GM21528 (cell line): Measurements from ENCODE around the gene POLR2E.
"Not testable (repeated sequence)": the region's sequence is repeated elsewhere in the genome, so short reads cannot be mapped to it uniquely, and the experiment has no call there.

Experiments
- ATAC-seq: cut with Tn5 transposase; IDR thresholded peaks from one replicate; pipeline ENCODE4 v1.9.1; 2021; ENCODE audit warnings: mild to moderate bottlenecking, moderate library complexity; ENCODE audit not compliant: unreplicated experiment, low FRiP score

POLR2E gene

GRCh38 chr19:1126984-1127760 is 32.0 kb upstream of the POLR2E start:
- no peak for ATAC-seq

- no peak for ATAC-seq
Measured at GRCh38 chr19:1125601-1126467, 30.7 kb upstream of the POLR2E start.

GRCh38 chr19:1123885-1124677 is 28.9 kb upstream of the POLR2E start:
- ATAC-seq: no peak

- ATAC-seq: no peak
Measured at GRCh38 chr19:1123381-1123780, 28.2 kb upstream of the POLR2E start.

- ATAC-seq: no peak
Measured at GRCh38 chr19:1122972-1123363, 27.8 kb upstream of the POLR2E start.

GRCh38 chr19:1122021-1122971 is 27.1 kb upstream of the POLR2E start:
- no peak for ATAC-seq

GRCh38 chr19:1121395-1121794 is 26.2 kb upstream of the POLR2E start:
- no peak for ATAC-seq

- ATAC-seq: no peak
Measured at GRCh38 chr19:1119475-1120217, 24.5 kb upstream of the POLR2E start.

- ATAC-seq: no peak
Measured at GRCh38 chr19:1118999-1119398, 23.8 kb upstream of the POLR2E start.

- no peak for ATAC-seq
Measured at GRCh38 chr19:1117654-1118053, 22.5 kb upstream of the POLR2E start.

- ATAC-seq: no peak
Measured at GRCh38 chr19:1116726-1117581, 21.8 kb upstream of the POLR2E start.

GRCh38 chr19:1115646-1116420 is 20.7 kb upstream of the POLR2E start:
- ATAC-seq: no peak

- ATAC-seq: not testable (repeated sequence)
Measured at GRCh38 chr19:1114728-1115127, 19.6 kb upstream of the POLR2E start.

- ATAC-seq: no peak
Measured at GRCh38 chr19:1113986-1114483, 18.9 kb upstream of the POLR2E start.

GRCh38 chr19:1113030-1113985 is 18.1 kb upstream of the POLR2E start:
- ATAC-seq: no peak
